HG02884 (cell line): ENCODE results near the gene THRA.
A peak's percentile ranks its signal among the peaks of the same experiment; 100 is the strongest.

Source experiments
- ATAC-seq: cut with Tn5 transposase; IDR thresholded peaks from one replicate; pipeline ENCODE4 v1.9.1; 2021; ENCODE audit warnings: mild to moderate bottlenecking, moderate library complexity; ENCODE audit not compliant: unreplicated experiment

The THRA gene

DNA sequence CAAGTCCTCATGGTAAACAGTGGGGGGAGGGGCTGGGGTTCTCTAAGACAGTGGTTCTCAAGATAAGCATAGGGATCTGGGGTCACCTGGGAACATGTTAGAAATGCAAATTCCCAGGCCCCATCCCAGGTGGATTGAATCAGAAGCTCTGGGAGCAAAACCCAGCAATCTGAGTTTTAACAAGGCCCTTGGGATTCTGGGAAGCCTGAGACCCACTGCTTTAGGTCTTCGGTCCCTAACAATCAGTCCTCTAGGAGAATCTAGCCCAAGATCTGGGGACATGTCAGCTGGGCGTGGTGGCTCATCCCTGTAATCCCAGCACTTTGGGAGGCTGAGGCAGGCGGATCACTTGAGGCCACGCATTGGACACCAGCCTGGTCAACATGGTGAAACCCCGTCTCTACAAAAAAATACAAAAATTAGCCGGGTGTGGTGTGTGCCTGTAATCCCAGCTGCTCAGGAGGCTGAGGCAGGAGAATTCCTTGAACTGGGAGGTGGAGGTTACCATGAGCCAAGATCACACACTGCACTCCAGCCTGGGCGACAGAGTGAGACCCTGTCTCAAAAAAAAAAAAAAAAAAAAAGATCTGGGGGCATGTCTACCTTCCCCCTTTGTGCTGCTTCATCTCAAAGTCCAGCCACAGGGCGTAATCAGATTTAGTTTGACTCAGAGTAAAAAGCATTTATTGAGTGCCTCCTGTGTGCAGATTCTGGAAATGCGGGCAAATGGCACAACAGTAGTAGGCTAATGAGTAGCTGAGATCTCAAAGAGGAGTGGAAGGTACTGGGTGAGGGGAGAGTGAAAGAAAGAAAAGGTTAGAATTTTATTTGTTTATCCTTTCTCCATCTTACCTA, 46.4 kb downstream of the THRA start:
- no peak for ATAC-seq

DNA sequence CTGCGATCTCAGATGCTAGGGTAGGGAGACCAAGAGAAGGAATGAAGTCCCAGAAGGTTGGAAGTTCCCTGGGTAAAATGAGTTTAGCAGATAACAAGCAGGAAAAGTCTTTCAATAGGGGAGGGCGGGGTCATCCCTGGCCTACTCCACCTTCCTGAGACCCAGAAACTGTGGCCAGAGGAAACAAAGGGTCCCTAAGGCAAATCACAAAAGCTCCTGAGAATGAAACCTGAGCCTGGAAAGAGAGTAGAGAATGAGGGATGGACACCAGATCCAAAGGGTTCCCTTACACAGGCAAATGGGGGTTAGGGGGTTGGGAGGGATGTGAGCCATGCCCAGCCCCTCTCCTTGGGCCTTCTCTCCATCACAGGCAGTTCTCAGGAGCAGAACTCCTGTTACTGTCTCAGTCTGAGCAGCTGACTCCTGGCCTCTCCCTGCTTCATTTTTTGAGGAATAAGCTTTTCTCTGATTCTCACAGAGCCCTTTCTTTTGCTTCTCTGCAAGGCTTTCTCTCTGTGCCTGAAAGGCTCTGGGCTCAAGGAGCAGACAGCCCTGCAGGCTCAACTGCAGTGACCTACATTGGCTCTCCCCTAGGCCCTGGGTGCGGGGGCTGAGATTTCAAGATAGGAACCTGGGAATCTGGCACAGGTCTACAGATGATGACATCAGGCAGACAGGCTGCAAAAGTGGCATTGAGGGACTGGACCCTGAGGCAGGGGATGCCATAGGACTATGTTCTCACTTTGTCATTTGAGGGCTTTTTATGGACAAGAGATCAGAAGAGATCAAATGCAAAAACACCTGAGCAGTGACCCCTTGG, 47.5 kb downstream of the THRA start:
- no peak for ATAC-seq

DNA sequence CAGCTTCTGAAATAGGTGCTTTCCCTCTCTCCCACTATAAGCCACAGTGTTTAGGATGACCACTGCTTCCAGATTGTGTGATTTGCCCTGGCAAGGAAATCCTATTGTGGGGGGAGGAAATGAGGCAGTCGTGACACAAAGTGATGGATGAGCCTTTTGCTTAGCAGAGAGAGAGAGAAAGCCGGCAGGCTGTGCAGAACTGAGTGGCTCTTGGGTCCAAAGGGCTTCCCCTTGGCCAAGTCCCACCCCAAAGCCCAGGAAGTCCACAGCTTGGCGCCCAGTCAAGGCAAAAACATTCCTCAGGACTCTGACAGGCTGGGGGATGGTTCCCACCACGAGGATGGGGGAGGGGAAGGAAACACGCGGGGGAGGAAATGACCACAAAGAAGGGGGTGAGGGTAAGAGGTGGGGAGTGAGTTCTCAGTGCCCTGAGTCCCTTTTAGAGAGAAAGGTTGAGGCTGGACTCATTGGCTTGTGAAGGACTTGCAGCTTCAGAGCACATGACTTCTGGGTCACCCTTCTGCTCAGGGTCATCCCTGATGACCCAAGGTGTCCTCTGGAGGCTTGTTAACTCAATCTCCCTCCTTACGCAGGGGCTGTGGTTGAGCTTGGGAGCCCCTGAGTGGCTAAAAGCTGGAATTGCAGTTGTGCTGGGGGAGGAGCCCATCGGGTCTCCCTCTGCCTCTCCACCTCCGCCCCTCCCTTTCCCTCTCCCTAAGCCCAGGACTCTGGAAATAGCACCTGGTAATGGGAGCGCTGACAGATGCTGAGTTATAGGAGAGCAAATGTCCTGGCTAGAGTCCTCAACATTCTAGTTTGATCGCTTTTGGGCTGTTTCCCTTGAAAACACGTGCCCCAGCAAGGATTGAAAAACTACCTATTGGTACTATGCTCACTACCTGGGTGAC, 48.7 kb downstream of the THRA start:
- no peak for ATAC-seq

- no peak for ATAC-seq
Measured at GRCh38 chr17:40112191-40112711, 49.5 kb downstream of the THRA start.

GRCh38 chr17:40112718-40113109, 49.9 kb downstream of the THRA start:
- no peak for ATAC-seq

GRCh38 chr17:40113110-40113906, 50.5 kb downstream of the THRA start:
- peak; percentile 86 for ATAC-seq

- ATAC-seq: no peak
Measured at GRCh38 chr17:40113907-40114245, 51.1 kb downstream of the THRA start.

DNA sequence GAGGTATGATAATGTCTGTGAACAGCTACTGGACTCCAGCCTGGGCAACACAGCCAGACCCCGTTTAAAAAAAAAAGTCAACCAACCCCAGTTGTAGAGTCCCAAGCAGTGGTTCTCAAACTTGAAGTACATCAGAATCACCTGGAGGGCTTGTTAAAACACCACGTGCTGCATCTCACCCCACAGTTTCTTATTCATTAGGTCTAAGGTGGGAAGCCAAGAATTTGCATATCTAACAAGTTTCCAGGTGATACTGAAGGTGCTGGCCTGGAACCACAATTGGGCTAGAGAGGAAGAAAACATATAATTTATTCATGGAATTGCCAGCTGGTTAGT, 52.3 kb downstream of the THRA start:
- ATAC-seq: no peak

DNA sequence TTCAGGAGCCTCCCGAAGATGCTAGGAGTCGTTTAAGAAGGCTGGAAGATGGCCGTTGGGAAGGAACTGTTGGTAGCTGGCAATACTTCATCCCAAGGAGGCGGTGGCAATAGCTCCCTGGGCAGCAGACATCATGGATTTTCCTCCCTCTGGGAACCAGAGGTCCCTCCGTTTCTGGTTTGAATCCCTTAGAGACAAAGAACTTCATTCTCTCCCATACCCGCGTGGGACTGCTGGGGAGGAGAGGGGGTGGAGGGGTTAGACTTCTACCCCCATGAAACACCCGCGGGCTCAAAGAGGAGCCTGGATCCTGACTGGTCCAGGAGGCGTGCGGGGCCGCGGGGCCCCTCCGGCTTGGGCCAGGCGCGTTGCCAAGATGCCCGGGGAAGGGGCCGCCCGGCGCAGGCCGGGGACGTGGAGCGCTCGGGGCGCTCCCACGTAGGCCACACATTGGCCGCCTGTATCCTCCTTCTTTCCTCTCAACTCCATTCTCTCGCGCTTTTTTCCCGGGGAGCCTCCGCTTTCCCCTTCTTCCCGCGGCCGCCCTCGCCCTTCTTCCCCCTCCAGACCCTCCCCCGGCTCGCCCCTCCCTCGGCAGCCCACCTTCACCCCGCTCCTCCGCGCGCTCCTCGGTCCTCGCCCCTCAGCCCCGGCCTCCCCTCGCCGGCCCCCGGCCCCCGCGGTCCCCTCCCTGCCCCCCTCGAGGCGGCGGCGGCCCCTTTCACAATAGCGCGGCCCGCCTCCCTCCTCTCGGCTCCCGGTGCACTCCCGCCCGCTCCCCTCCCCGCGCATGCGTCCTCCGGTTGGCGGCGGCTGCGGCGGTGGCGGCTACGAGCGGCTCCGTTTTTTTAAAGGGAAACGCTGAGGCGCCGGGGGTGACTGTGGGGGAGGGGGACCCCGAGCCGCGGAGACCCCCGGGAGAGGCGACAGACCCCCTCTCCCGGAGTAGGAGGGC, 58.7 kb downstream of the THRA start, which contains the start of gene MSL1:
Gene MSL1 (plus strand): TSS at position 791 of the 955 bp plus-strand sequence. CDS start 642 bp downstream, outside the sequence.
- no peak for ATAC-seq

DNA sequence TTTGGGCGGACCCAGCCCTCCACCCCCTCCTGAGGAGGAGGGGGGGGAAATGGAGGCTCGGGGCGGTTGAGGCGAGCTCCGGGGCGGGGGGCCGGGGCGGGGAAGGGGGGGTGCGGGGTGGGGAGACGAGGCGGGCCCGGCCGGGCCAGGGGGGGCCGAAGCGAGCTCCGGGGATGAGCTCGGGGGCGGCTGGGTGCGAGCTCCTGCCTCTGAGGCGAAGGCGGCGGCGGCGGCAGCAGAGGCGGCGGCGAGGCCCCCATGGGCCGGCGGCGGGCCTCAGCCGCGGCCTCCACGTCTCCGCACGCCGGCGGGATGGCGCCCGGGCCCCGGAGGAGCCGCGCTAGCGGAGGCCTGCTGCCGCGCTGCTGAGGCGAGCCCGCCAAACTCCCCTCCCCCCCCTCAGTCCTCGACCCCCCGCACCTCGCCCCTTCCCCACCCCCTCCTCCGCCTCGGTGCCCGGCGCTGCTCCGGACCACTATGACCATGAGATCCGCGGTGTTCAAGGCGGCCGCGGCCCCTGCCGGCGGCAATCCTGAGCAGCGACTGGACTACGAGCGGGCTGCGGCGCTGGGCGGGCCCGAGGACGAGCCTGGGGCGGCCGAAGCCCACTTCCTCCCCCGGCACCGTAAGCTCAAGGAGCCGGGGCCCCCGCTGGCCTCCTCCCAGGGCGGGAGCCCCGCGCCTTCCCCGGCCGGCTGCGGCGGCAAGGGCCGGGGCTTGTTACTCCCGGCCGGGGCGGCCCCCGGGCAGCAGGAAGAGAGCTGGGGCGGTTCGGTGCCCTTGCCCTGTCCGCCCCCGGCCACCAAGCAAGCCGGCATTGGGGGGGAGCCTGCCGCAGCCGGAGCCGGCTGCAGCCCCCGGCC, 59.6 kb downstream of the THRA start:
- no peak for ATAC-seq

DNA sequence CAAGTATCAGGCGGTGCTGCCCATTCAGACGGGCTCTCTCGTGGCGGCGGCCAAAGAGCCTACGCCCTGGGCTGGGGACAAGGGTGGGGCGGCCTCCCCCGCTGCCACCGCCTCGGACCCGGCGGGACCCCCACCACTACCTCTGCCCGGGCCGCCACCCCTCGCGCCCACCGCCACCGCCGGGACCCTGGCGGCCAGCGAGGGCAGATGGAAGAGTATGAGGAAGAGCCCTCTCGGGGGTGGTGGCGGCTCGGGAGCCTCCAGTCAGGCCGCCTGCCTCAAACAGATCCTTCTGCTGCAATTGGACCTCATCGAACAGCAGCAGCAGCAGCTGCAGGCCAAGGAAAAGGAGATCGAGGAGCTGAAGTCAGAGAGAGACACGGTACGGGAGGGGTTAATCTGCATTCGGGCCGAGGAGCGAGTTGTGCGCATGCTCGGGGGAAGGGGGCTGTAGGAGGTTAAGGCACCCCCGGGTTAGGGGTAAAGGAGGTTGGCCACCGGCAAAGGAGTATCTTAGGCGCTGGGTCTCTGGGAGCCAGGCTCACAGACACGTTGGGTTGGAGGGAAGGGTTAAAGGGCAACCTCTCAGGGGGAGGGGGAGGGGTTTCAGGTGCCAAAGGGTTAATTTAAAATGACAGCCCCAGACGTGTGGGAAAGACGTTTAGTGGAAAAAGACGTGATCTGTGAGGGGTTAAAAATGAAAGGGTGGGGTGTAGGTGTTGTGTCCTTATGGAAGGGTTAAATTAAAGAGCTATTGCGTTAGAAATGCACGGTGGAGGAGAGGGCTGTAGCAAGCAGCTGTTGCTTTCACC, 60.4 kb downstream of the THRA start:
- no peak for ATAC-seq

DNA sequence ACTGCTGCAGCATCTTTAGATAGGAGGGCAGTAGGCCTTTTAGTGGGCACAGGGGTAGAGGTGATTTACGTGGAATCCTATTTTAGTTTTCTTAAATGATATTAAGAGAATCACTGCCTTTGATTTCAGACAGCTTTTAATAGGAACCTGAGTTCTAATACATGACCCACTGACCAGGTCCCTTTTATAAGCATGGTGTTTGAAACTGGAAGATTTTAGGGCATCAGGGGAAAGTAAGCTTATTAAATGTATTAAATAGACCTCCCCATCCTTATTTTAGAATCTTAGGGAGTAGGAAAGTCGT, 61.0 kb downstream of the THRA start:
- ATAC-seq: no peak

DNA sequence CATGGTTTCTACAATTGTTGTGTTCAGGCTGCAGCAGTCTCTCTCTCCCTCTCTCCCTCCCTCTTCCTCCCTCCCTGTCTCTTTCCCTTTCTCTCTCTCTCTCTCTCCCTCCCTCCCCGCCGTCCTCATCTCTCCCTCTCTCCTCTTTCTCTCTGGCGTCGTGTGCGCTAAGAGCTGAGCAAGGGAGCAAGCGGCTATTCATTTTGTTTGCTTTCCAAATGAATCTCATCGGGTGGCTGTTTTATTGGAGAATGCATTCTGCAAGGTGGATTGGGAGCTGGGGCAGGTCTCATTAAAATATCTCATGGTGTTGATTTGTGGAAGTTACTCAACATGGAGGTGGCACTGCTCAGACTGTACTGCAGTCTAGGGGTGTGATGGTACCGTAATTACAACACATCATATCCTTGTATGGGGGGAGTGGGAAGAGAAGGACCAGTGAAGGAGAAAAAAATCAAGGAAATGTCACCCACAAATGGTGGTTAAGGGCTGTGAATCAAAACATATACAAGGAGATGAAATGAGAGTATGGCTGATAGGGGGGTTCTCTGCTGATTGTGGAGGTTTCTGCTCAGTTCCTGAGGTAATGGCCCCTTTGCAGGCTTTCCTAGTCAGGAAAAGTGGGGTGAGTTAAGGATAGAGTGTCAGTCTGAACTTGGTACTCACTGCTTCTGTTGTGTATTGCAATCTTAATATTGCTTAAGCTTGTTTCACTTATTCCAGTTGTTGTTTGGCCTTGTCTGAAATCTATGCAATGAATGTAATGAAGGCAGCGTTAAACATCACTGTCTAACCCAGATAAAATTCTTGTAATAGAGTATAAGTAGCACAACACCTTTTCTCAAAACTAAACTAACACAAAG, 61.7 kb downstream of the THRA start:
- ATAC-seq: no peak

DNA sequence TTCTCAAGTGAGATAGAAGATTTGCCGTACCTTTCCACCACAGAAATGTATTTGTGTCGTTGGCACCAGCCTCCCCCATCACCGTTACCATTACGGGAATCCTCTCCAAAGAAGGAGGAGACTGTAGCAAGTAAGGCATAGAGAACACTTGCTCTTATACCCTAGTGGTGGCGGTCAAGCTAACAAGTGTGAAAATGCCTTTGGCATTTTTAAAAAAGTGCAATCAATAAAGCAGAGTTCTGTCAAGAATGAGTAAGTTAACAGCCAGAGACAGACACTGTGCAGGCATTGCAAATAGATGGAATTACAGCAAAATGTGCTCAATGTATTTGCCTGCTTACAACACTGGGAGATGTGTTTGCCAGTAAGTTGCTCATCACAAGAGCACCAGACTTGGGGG, 66.7 kb downstream of the THRA start:
- ATAC-seq: no peak

DNA sequence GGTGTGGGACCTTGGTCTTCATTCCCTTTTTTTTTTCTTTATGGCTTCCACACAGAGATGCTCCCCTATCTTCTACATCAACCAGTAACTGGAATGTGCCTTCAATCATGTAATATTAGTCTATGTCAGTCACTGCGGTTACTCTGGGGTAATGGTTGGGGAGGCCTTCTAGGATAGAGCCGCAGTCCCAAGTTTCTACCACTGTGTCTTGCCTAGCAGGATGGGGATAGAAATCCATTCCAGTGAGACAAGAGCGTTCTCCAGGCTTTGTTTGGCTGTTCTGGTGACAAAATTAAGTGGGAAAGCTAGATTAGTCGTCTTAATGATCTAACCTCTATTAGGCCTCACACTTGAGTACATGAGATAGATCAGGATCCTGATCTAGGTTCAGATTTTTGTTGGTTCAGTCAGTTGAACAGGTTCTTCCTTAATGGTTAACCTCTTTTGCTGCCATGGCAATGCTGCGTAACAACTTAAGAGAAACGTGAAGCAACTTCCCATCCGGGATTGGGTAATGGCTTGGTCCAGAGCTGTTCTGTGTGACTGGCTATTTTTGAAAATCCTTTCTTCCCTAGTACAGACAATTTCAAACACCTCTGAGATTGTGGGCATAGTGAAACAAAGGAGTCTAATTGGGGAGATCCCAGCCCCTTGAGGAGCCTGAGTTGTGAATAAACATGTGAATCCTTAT, 67.7 kb downstream of the THRA start:
- ATAC-seq: no peak

DNA sequence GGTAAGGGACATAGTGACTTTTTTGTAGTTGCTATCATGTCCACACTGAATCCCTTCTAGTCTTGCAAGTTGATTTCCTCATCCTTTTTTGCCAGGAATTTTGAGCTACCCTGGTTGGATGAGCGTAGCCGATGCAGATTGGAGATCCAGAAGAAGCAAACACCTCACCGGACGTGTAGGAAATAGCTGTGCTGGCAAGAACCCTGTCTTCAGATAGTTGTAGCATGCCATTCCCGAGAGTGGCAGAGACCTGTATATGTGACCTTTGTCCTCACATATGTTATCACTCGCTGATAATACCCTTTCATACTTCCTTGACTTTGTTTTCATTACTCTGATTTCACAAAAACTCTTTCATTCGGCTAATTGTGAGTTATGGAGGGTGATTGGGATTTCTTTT, 71.4 kb downstream of the THRA start:
- no peak for ATAC-seq
